Ishikawa (cell line): Measurements from ENCODE around the gene NHLRC4.

Source experiments
- CEBPB ChIP-seq: IDR thresholded peaks from 2 replicates; pipeline ENCODE4 v1.6.1; 2012
- CREB1 ChIP-seq: IDR thresholded peaks from 2 replicates; pipeline ENCODE4 v1.6.1; 2012; ENCODE audit warnings: low read depth
- EGR1 ChIP-seq: IDR thresholded peaks from 2 replicates; pipeline ENCODE4 v1.6.1; 2012
- EP300 ChIP-seq: IDR thresholded peaks from 2 replicates; pipeline ENCODE4 v1.6.1; 2012; ENCODE audit warnings: borderline replicate concordance
- FOXM1 ChIP-seq: IDR thresholded peaks from 2 replicates; pipeline ENCODE4 v1.6.1; 2012; ENCODE audit warnings: low read depth, borderline replicate concordance
- NFIC ChIP-seq: IDR thresholded peaks from 2 replicates; pipeline ENCODE4 v1.6.1; 2012
- RAD21 ChIP-seq: IDR thresholded peaks from 2 replicates; pipeline ENCODE4 v1.6.1; 2012; ENCODE audit warnings: low read depth
- REST ChIP-seq: IDR thresholded peaks from 2 replicates; pipeline ENCODE4 v1.6.1; 2012; ENCODE audit warnings: low read depth, mild to moderate bottlenecking
- TAF1 ChIP-seq: IDR thresholded peaks from 2 replicates; pipeline ENCODE4 v1.6.1; 2012; ENCODE audit warnings: low read depth, mild to moderate bottlenecking
- TCF12 ChIP-seq: IDR thresholded peaks from 2 replicates; pipeline ENCODE4 v1.6.1; 2012; ENCODE audit warnings: low read depth
- TEAD4 ChIP-seq: IDR thresholded peaks from 2 replicates; pipeline ENCODE4 v1.6.1; 2012
- YY1 ChIP-seq: IDR thresholded peaks from 2 replicates; pipeline ENCODE4 v1.6.1; 2012; ENCODE audit warnings: low read depth
- ZBTB7A ChIP-seq: IDR thresholded peaks from 2 replicates; pipeline ENCODE4 v1.6.1; 2012; ENCODE audit warnings: low read depth
- TF ChIP-seq, protein P1 (sequence below): IDR thresholded peaks from 2 replicates; pipeline ENCODE4 v1.6.1; 2012
- TF ChIP-seq, protein P2 (sequence below): IDR thresholded peaks from 2 replicates; pipeline ENCODE4 v1.6.1; 2012

NHLRC4 gene

GRCh38 chr16:567373-568256 lies 810 bp downstream of the NHLRC4 start:
- TF ChIP-seq, protein P1, sequence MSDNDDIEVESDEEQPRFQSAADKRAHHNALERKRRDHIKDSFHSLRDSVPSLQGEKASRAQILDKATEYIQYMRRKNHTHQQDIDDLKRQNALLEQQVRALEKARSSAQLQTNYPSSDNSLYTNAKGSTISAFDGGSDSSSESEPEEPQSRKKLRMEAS, result no peak
- no peak for TF ChIP-seq ZBTB7A

GRCh38 chr16:568401-569258 lies 1.8 kb downstream of the NHLRC4 start:
- TF ChIP-seq, protein P2, sequence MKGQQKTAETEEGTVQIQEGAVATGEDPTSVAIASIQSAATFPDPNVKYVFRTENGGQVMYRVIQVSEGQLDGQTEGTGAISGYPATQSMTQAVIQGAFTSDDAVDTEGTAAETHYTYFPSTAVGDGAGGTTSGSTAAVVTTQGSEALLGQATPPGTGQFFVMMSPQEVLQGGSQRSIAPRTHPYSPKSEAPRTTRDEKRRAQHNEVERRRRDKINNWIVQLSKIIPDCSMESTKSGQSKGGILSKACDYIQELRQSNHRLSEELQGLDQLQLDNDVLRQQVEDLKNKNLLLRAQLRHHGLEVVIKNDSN, result no peak
- no peak for TF ChIP-seq CEBPB
- TF ChIP-seq FOXM1, result no peak
- TF ChIP-seq CREB1, result no peak
- TF ChIP-seq TAF1, result no peak
- no peak for TF ChIP-seq RAD21
- no peak for TF ChIP-seq TEAD4
- no peak for TF ChIP-seq NFIC
- TF ChIP-seq YY1, result no peak
- TF ChIP-seq EGR1, result no peak
- TF ChIP-seq ZBTB7A, result no peak
- TF ChIP-seq TCF12, result no peak
- TF ChIP-seq EP300, result no peak
- TF ChIP-seq, protein P1, result no peak

GRCh38 chr16:569445-570254 lies 2.8 kb downstream of the NHLRC4 start, which contains the start of gene PIGQ:
PIGQ (plus strand) TSS chr16:569968; CDS start chr16:574075, 4,107 bp downstream.
- TF ChIP-seq, protein P1, result no peak
- TF ChIP-seq YY1, result no peak
- peak; percentile 35; the same call in 1 of the 2 replicates for TF ChIP-seq ZBTB7A

GRCh38 chr16:572865-573650 lies 6.3 kb downstream of the NHLRC4 start:
- no peak for TF ChIP-seq CEBPB
- no peak for TF ChIP-seq EGR1
- no peak for TF ChIP-seq YY1
- TF ChIP-seq FOXM1, result no peak
- TF ChIP-seq TEAD4, result no peak
- no peak for TF ChIP-seq REST
- TF ChIP-seq EP300, result no peak
- TF ChIP-seq, protein P1, result no peak

- TF ChIP-seq RAD21 (no peak), TAF1 (no peak), TEAD4 (no peak), EGR1 (no peak), CREB1 (no peak), CEBPB (no peak), ZBTB7A (no peak), EP300 (no peak), REST (no peak), NFIC (no peak)
- TF ChIP-seq, protein P1, result no peak
- TF ChIP-seq, protein P2, result no peak
These were observed 7.4 kb downstream of the NHLRC4 start for GRCh38 chr16:574021-574760.
